MV-4-11 (cell line): ENCODE results near the gene PGLYRP2.
"Not testable (repeated sequence)": the region's sequence is repeated elsewhere in the genome, so short reads cannot be mapped to it uniquely, and the experiment has no call there.

Source experiments
- DNase-seq: peaks from one replicate; lab custom pipeline; 2025; lab: John Stamatoyannopoulos, UW

Gene PGLYRP2

GRCh38 chr19:15487038-15487437 lies 7.7 kb upstream of the PGLYRP2 start:
- DNase-seq: no peak

- DNase-seq: not testable (repeated sequence)
These were observed 6.5 kb upstream of the PGLYRP2 start for GRCh38 chr19:15485768-15486167.

DNA sequence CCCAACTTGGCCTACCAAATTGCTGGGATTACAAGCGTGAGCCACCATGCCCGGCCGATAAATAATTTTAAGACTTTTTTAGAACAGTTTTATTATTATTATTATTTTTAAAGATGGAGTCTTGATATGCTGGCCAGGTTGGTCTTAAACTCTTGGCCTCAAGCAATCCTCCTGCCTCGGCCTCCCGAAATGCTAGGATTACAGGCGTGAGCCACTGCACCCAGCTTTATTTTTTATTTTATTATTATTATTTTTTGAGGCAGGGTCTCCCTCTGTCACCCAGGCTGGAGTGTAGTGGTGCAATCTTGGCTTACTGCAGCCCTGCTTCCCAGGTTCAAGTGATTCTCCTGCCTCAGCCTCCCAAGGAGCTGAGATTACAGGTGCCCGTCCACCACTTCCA lies 1.7 kb upstream of the PGLYRP2 start:
- DNase-seq: not testable (repeated sequence)

DNA sequence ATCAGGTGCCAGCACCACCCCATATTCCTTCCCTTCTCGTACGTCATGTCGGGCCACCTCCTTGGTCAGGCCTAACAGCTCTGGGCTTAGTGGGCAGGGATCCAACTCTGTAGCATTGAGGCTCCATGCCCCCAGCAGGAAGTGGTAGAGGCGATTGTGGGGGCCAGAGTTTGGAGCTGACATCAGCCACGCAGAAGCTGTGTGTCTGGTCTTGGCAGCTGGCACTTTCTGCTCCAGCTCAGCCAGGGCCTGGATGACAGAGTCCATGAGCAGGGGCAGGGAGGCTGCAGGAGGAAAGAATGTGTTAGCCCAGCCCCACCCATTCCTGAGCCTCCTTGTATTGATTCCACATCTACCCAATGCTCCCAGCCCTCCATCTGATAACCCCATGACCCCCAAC lies 3.0 kb downstream of the PGLYRP2 start:
- DNase-seq: peak; percentile 46

DNA sequence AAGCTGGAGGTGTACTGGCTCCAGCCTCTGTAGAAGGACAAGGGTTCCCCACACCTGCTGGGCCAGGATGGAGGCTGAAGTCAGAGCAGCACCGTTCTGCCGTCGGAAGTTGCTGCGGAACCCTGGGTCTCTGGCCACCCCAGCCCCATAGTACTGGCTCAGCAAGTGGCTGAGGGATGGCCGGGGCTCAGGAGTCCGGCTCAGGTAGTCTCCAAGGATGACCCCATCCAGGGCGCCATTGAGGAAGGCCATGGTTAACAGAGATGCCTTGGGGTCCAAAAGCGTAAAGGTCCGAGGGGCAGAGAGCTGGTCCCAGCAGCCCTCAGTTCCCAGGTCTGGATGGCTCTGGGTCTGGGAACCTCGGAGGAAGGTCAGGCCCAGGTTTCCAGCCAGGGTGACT lies 3.7 kb downstream of the PGLYRP2 start:
- no peak for DNase-seq

DNA sequence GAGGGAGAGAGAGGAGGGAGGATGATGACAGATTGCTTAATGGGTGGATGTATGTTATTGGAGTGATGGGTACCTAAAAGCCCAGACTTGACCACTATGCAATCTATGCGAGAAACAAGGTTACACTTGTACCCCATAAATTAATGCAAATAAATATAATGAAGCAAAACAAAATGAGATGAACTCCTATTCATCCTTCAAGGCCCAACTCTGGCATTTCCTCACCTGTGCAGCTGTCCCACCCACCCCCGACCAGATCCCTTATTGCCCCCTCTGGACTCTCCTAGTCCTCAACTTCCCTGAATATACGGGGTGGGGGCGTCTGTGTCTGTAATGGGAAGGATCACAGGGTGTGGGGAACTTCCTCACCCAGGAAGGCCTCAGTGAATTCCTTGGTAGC lies 4.1 kb downstream of the PGLYRP2 start:
- DNase-seq: no peak

- DNase-seq: not testable (repeated sequence)
These were observed 5.5 kb downstream of the PGLYRP2 start for GRCh38 chr19:15473821-15474220.

DNA sequence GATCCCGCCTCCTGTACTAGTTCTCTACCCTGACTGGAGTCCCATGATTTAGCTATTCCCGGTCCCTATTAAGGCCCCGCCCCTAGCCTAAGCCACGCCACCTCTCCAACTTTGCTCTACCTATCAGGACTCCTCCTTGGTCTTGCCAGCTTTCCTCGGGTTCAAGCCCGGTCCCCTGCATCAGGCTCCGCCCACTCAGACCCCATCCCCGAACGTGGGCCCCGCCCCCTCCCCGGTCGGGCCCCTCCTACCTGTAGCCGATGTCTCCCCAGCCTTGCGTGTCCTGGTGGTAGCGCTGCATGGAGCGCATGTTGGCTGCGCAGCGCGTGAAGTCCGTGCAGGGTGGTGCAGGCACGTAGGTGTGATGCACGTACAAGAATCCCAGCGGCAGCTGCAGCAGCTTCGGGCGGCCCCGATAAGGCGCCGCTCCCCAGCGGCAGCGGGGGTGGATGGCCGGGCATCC lies 7.6 kb downstream of the PGLYRP2 start:
- no peak for DNase-seq

GRCh38 chr19:15469513-15470297 lies 9.6 kb downstream of the PGLYRP2 start:
- DNase-seq: peak; percentile 68

GRCh38 chr19:15468675-15469512 lies 10.4 kb downstream of the PGLYRP2 start:
- peak; percentile 49 for DNase-seq

GRCh38 chr19:15467734-15468214 lies 11.5 kb downstream of the PGLYRP2 start:
- no peak for DNase-seq

- DNase-seq: peak; percentile 52
These were observed 12.2 kb downstream of the PGLYRP2 start for GRCh38 chr19:15466851-15467733.

DNA sequence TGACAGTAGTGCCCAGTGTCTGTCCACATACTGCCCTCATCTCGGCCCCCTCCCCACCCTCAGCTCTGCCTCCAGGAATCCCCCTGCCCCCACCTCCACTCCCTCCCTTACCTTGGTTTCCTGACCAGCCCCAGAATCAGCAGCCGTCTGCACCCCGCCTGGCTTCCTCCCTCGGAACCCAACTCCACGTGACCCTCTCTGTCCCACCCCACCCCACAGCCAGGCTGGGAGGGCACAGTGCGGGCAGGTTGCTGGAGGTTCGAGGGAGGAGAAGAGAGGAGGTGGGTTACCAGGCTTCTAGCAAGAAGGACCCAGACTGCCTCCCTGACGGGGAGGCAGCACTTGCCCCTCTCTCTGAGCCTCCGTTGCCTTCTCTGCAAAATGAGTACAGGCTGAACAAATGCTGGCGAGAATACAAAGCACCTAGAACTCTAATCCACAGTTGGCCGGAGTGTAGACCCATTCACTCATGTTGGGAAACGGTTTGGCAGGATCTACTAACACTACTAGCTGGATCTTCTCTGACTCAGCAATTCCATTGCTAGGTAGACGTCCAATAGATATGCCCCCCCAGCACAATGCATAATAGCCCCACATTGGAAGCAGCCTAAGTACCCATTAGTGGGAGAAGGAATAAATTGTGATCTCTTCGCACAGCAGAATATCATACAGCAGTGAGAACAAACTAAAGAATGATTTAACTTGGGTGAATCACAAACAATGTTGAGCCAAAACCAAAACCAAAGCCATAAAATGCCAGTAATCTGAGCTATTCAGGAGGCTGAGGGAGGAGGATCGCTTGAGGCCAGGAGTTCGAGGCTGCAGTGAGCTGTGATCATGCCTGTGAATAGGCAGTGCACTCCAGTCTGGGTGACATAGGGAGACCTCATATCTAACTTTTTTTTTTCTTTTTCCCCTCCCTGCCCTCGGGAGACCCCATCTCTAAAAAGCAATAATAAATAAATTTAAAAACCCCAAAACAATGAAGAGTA lies 14.6 kb downstream of the PGLYRP2 start, which contains the start of gene RASAL3:
RASAL3 (minus strand) TSS at position 151 of the 992 bp plus-strand sequence. CDS start 186 bp downstream, outside the sequence.
- peak; percentile 27 for DNase-seq

- peak; percentile 80 for DNase-seq
These were observed 15.4 kb downstream of the PGLYRP2 start for GRCh38 chr19:15463861-15464371.

GRCh38 chr19:15461694-15462093 lies 17.6 kb downstream of the PGLYRP2 start:
- no peak for DNase-seq

DNA sequence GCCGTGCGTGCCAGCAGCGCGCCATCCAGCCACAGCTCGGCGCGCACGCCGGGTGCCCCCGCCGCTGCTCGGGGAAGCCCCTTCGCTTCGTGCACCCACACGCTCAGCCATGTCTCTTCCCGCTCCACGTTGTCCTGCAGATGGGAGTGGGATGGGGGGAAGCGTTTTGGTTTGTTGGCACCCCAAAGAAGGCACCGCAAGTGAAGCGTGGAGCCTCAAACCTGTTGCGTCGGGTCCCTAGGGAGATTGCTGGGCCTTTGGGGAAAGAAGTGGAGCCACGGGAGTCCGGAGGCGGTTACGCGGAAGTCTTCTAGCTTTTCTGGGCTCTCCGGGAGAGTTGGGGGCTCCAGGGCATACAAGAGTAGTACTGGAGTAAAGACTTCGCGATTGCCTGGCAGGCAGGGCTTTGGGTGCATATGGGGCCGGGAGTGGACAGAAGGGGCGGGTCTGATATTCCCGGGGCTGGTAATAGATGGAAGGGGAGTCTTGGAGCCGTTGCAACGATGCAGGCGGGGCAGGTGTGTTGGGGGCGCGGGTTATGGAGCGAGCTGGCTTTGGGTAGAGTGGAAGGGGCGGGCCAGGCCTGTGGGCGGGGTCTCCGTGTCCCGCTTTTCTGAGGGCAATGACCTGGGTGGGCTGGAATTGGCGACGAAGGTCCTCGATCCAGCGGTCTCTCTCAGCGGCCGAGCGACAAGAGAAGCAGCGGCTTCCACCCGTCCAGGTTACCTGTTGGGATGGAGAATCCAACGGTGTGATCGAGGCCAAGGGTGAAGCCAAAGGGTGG lies 21.4 kb downstream of the PGLYRP2 start:
- no peak for DNase-seq

DNA sequence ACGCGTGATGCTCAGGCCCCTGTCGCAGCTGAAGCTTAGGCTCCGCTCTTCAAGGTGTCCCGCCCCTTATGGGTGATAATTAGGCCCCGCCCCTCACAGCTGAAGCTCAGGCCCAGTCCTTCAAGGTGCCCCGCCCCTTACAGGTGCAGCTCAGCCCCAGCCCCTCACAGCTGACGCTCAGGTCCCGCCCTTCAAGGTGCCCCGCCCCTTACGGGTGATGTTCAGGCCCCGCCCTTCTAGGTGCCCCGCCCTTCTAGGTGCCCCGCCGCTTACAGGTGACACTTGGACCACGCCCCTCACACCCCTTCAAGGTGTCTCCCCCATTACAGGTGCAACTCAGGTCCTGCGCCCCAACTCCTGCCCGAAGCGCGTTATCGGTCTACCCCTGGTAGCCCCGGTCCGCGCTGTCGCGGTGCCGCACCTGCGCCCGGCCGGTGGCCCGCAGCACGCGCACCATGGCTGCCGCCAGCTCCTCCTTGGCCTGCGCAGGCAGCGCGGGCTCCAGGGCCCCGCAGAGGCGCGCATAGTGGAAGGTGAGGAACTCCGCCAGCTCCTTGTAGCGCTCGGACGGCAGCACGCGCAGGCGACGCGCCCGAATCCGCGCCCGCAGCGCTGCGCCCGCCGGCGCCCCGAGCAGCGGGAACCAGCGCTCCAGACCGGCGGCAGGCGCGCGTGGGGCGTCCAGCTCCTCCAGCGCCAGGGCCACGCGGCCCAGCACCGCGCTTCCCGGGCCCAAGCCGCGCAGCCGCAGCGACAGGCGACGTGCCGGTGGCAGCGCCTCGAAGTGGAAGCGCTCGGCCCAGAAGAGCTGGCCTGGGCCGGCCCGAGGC lies 22.2 kb downstream of the PGLYRP2 start:
- DNase-seq: no peak

- no peak for DNase-seq
These were observed 22.9 kb downstream of the PGLYRP2 start for GRCh38 chr19:15456441-15456840.

- no peak for DNase-seq
These were observed 23.3 kb downstream of the PGLYRP2 start for GRCh38 chr19:15455996-15456395.
